IPS-15b (cell line): ENCODE data around the gene SLC7A6.

Source experiments
- H3K27me3 ChIP-seq: one replicate; pipeline ENCODE4 v1.6.1; 2013; ENCODE audit warnings: low read length; ENCODE audit not compliant: control insufficient read depth, insufficient read depth
- H3K36me3 ChIP-seq: one replicate; pipeline ENCODE4 v1.6.1; 2013; ENCODE audit warnings: low read length; ENCODE audit not compliant: control insufficient read depth, insufficient read depth
- H3K4me1 ChIP-seq: one replicate; pipeline ENCODE4 v1.6.1; 2013; ENCODE audit warnings: mild to moderate bottlenecking, low read length; ENCODE audit not compliant: control insufficient read depth, insufficient read depth
- H3K4me3 ChIP-seq: one replicate; pipeline ENCODE4 v1.5.1; 2013; ENCODE audit warnings: low read depth, low read length
- H3K9ac ChIP-seq: one replicate; pipeline ENCODE4 v1.6.1; 2013; ENCODE audit warnings: low read depth, mild to moderate bottlenecking, low read length
- H3K9me3 ChIP-seq: one replicate; pipeline ENCODE4 v1.6.1; 2013; ENCODE audit warnings: mild to moderate bottlenecking, low read length; ENCODE audit not compliant: control insufficient read depth, insufficient read depth

SLC7A6 gene

DNA sequence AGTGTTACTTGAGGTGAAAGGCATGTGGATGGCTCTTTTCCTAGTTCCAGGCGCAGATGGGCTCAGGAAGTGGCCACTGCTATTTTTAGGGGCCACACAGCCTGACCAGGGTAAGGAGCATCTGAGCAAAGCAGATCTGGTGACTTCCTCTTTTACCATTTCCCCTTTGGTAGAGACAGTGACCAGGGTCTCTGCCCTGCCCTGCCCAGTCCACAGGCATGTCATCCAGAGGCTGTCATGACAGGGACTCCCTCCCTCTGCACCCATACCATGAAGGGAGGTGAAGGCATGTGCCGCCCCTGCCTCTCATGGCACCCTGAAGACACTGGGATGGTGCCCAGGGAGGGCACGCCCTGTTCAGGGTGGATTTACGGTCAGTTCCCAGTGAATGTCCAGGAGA lies 16.9 kb upstream of the SLC7A6 start:
- H3K9me3 ChIP-seq = no peaks in the 10 kb centered on the region
- no peak overlapping the region for H3K9ac ChIP-seq
- H3K27me3 ChIP-seq = peaks cover 12% of the 10 kb centered on the region
- no peaks in the 10 kb centered on the region for H3K36me3 ChIP-seq
- H3K4me3 ChIP-seq = no peak overlapping the region
- peaks cover 6% of the 10 kb centered on the region for H3K4me1 ChIP-seq

DNA sequence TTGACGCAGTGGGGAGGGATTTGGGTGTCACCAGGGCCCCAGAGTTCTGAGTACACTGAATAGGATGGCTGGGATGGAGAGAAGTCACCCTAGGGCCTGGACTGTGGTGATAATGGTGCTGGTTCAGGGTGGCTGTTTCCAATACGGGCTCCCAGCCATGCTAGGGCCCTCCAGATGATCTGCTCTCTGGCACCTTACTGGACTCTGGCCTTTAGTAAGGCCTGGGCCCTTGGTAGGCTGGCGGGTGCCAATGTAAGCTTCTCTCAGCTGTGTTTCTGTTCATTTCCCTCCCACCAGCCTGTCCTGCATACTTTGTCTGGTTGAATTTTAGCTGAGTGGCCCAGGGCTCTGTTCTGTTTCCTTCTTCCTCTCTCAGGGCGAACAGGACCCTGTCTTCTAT lies 16.4 kb upstream of the SLC7A6 start:
- no peaks in the 10 kb centered on the region for H3K36me3 ChIP-seq
- no peak overlapping the region for H3K4me3 ChIP-seq
- peaks cover 12% of the 10 kb centered on the region for H3K27me3 ChIP-seq
- H3K4me1 ChIP-seq = peaks cover 6% of the 10 kb centered on the region
- H3K9ac ChIP-seq = no peak overlapping the region
- no peaks in the 10 kb centered on the region for H3K9me3 ChIP-seq

DNA sequence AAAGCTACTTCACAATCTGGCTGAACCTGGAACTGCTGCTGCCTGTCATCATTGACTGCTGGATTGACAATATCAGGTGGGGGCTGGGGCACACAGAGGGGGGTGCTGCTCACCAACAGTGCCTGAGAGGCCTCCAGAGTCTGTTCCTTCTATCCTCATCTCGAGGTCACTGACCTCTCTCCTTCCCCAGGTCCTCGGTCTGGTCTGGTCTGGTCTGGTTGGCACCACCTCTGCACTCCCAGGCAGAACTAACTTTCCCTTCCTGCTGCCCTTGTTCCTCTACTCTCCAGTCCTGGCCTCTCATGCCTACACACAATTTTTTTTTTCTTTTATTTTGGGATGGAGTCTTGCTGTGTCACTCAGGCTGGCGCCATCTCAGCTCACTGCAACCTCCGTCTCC lies 15.0 kb upstream of the SLC7A6 start:
- Histone ChIP-seq H3K4me3 (no peak overlapping the region), H3K27me3 (peaks cover 9% of the 10 kb centered on the region), H3K9me3 (no peaks in the 10 kb centered on the region), H3K4me1 (peaks cover 6% of the 10 kb centered on the region), H3K36me3 (no peaks in the 10 kb centered on the region), H3K9ac (no peak overlapping the region)

DNA sequence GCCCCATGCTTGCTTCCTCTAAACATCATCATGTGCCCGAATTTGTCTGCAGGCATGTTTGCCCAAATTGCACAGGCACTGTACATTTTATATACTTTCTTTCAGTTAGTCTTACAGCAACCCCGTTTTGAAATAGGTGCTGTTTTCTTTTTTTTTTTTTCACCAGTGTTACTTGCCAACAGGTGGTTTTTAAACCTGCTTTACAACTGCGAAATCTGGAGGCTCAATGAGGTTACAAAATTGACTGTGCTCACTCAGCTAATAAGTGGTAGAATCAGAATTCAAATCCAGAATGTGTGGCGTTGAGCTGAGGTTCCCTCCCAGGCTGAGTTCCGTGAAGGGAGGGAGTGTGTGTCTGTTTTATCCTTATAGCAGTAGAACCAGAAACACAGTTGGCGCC lies 13.4 kb upstream of the SLC7A6 start:
- H3K9me3 ChIP-seq = no peaks in the 10 kb centered on the region
- peaks cover 4% of the 10 kb centered on the region for H3K27me3 ChIP-seq
- H3K4me1 ChIP-seq = peaks cover 3% of the 10 kb centered on the region
- peaks cover 2% of the 10 kb centered on the region for H3K36me3 ChIP-seq
- no peak overlapping the region for H3K9ac ChIP-seq
- no peak overlapping the region for H3K4me3 ChIP-seq

DNA sequence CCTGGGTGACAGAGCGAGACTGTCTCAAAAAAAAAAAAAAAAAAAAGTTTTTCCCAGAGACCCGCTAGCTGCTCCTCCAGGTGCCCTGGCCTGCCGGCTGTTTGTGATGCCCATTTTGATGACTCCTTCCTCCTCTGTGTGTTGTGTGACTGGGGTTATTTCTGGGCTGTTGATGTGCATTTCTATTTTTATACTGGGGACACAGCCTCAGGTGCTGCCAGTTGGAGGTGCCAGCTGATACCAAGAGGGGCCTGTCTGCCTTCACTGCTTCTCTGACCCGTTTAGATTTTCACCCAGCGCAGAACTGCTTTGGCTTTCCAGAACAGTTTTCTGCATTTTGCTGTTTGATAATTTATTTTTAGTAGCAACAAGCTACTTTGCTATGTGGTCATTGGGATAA lies 12.5 kb upstream of the SLC7A6 start:
- Histone ChIP-seq H3K4me1 (no peaks in the 10 kb centered on the region), H3K36me3 (peaks cover 2% of the 10 kb centered on the region), H3K4me3 (no peak overlapping the region), H3K9me3 (no peaks in the 10 kb centered on the region), H3K9ac (no peak overlapping the region), H3K27me3 (no peaks in the 10 kb centered on the region)

DNA sequence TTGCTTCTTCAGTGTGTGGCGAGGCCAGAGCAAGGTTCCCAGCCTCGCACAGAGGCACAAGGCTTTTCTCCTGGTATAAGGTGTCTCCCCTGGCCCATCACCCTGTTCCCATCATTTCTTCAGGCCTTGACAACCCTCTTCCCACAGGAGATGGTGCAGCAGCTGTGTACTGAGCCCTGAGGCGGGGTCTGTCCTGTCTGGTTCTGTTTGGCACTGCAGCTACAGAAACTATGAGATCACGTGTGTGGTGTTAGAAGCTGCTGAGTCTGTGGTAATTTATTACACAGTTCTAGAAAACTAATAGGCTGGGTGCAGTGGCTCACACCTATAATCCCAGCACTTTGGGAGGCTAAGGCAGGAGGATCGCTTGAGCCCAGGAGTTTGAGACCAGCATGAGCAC lies 11.9 kb upstream of the SLC7A6 start:
- no peaks in the 10 kb centered on the region for H3K27me3 ChIP-seq
- H3K9ac ChIP-seq = no peak overlapping the region
- H3K36me3 ChIP-seq = peaks cover 2% of the 10 kb centered on the region
- no peaks in the 10 kb centered on the region for H3K9me3 ChIP-seq
- H3K4me3 ChIP-seq = no peak overlapping the region
- no peaks in the 10 kb centered on the region for H3K4me1 ChIP-seq

DNA sequence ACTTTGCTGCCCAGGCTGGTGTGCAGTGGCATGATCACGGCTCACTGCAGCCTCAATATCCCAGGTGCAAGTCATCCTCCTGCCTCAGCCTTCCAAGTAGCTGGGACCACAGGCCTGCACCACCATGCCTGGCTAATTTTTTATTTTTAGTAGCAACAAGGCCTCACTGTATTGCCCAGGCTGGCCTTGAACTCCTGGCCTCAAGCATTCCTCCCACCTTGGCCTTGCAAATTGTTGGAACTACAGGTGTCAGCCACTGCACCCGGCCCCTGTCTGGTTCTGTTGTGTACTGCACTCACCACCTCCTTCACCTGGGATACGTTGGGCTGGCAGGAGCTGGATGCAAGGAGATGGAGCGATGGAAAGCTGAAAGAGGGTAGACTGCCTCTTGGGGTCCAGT lies 10.6 kb upstream of the SLC7A6 start:
- peaks cover 2% of the 10 kb centered on the region for H3K36me3 ChIP-seq
- H3K4me1 ChIP-seq = no peaks in the 10 kb centered on the region

DNA sequence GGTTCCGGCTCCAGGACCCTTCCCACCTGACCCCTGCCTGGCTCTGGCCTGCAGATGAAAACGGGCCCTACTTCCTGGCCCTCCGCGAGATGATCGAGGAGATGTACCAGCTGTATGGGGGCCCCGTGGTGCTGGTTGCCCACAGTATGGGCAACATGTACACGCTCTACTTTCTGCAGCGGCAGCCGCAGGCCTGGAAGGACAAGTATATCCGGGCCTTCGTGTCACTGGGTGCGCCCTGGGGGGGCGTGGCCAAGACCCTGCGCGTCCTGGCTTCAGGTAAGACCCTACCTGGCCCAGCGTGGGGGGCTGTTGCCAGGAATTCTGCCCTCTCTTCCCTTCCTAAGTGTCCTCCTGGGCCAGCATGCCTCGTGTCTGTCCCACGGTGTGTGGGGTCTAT lies 8.6 kb upstream of the SLC7A6 start:
- Histone ChIP-seq H3K9ac (no peak overlapping the region), H3K36me3 (peaks cover 15% of the 10 kb centered on the region), H3K4me3 (no peak overlapping the region), H3K27me3 (no peaks in the 10 kb centered on the region), H3K9me3 (no peaks in the 10 kb centered on the region), H3K4me1 (no peaks in the 10 kb centered on the region)

More for the DNA sequence above, 10.6 kb upstream of the SLC7A6 start:
- H3K9me3 ChIP-seq = no peaks in the 10 kb centered on the region
- H3K4me3 ChIP-seq = no peak overlapping the region
- no peaks in the 10 kb centered on the region for H3K27me3 ChIP-seq
- H3K9ac ChIP-seq = no peak overlapping the region

DNA sequence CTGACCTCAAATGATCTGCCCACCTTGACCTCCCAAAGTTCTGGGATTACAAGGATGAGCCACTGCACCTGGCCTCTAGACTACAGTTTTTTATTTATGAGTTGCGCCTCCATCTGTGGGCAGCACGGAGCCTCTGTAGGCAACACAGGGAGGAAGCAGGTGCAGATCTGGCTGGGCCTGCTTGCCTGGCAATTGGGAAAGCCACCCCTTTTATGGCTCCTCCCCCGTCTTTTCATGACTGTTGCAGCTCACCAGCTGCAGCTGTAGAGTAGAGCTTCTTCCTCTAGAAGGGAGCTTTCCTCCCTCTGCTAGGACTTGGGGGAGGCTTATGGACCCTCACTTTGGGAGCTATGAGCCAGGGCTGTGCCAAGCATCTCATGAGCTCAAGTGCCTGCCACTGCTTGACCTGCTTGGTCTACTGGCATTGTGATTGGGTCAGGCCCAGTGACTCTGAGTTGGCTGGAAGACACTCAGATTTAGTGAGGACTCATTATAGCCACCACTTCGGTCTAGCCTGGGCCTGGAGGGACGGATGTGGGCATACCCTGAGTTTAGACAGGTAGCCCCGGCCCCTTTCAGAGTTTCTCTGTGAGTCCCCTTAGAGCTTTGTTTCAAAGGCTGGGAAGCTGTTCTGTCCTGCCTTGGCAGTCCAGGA lies 6.9 kb upstream of the SLC7A6 start:
- no peaks in the 10 kb centered on the region for H3K27me3 ChIP-seq
- peaks cover 15% of the 10 kb centered on the region for H3K36me3 ChIP-seq
- no peak overlapping the region for H3K4me3 ChIP-seq
- H3K4me1 ChIP-seq = no peaks in the 10 kb centered on the region
- H3K9ac ChIP-seq = no peak overlapping the region
- H3K9me3 ChIP-seq = no peaks in the 10 kb centered on the region

DNA sequence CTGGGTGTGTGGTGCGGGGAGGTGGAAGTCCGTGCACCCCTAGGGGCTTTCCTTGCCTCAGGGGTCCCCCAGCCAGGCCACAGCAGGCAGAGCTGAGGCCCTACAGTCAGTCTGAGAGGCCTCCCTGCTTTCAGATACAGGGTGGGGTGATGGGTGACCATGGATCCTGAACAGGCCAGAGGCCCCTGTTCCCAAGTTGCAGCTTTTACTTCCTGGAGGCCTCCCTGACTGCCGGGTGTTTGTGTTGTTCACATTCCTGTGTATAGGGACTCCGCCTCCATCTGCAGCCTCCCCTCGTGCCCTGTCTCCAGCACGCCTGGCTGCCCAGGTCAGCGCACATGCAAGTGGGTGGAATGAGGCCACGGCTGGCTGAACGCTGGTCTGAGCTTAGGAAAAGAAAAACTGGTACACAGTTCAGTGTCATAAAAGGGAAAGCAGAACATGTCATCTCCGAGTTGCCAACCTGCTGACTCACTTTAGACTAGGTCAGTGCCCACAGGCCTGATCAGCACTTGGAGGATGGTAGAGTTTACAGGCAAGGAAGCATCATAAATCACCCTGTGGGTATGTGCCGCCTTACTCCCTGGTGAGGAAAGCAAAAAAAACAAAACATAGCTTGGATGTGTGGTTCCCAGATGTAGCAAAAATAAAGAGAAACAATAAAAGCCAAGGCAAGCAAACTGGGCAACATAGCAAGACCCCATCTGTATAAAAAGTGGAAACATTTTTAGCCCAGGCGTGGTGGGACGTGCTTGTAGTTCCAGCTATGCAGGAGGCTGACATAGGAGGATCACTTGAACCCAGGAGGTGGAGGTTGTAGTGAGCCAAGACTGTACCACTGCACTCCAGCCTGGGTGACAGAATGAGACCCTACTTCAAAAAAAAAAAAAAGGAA lies 6.2 kb upstream of the SLC7A6 start:
- peaks cover 15% of the 10 kb centered on the region for H3K36me3 ChIP-seq
- no peaks in the 10 kb centered on the region for H3K4me1 ChIP-seq
- H3K27me3 ChIP-seq = no peaks in the 10 kb centered on the region
- no peak overlapping the region for H3K9ac ChIP-seq
- H3K9me3 ChIP-seq = no peaks in the 10 kb centered on the region
- no peak overlapping the region for H3K4me3 ChIP-seq

DNA sequence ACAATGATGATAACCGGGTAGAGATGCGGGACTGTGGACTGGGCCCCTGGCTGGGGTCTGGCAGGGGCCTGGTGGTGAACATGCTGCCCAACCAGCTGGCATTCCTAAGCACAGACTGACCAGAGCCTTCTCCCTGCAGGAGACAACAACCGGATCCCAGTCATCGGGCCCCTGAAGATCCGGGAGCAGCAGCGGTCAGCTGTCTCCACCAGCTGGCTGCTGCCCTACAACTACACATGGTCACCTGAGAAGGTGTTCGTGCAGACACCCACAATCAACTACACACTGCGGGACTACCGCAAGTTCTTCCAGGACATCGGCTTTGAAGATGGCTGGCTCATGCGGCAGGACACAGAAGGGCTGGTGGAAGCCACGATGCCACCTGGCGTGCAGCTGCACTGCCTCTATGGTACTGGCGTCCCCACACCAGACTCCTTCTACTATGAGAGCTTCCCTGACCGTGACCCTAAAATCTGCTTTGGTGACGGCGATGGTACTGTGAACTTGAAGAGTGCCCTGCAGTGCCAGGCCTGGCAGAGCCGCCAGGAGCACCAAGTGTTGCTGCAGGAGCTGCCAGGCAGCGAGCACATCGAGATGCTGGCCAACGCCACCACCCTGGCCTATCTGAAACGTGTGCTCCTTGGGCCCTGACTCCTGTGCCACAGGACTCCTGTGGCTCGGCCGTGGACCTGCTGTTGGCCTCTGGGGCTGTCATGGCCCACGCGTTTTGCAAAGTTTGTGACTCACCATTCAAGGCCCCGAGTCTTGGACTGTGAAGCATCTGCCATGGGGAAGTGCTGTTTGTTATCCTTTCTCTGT lies 5.1 kb upstream of the SLC7A6 start:
- H3K9ac ChIP-seq = no peak overlapping the region
- no peaks in the 10 kb centered on the region for H3K4me1 ChIP-seq
- H3K27me3 ChIP-seq = no peaks in the 10 kb centered on the region
- H3K36me3 ChIP-seq = peaks cover 15% of the 10 kb centered on the region
- H3K4me3 ChIP-seq = no peak overlapping the region
- no peaks in the 10 kb centered on the region for H3K9me3 ChIP-seq
